Ishikawa (cell line): ENCODE results near the gene TSPYL1.

Experiments used
- CEBPB ChIP-seq: IDR thresholded peaks from 2 replicates; pipeline ENCODE4 v1.6.1; 2012
- CREB1 ChIP-seq: IDR thresholded peaks from 2 replicates; pipeline ENCODE4 v1.6.1; 2012; ENCODE audit warnings: low read depth
- EGR1 ChIP-seq: IDR thresholded peaks from 2 replicates; pipeline ENCODE4 v1.6.1; 2012
- EP300 ChIP-seq: IDR thresholded peaks from 2 replicates; pipeline ENCODE4 v1.6.1; 2012; ENCODE audit warnings: borderline replicate concordance
- FOXM1 ChIP-seq: IDR thresholded peaks from 2 replicates; pipeline ENCODE4 v1.6.1; 2012; ENCODE audit warnings: low read depth, borderline replicate concordance
- MAX ChIP-seq: IDR thresholded peaks from 2 replicates; pipeline ENCODE4 v1.6.1; 2012
- NFIC ChIP-seq: IDR thresholded peaks from 2 replicates; pipeline ENCODE4 v1.6.1; 2012
- RAD21 ChIP-seq: IDR thresholded peaks from 2 replicates; pipeline ENCODE4 v1.6.1; 2012; ENCODE audit warnings: low read depth
- REST ChIP-seq: IDR thresholded peaks from 2 replicates; pipeline ENCODE4 v1.6.1; 2012; ENCODE audit warnings: low read depth, mild to moderate bottlenecking
- TAF1 ChIP-seq: IDR thresholded peaks from 2 replicates; pipeline ENCODE4 v1.6.1; 2012; ENCODE audit warnings: low read depth, mild to moderate bottlenecking
- TCF12 ChIP-seq: IDR thresholded peaks from 2 replicates; pipeline ENCODE4 v1.6.1; 2012; ENCODE audit warnings: low read depth
- TEAD4 ChIP-seq: IDR thresholded peaks from 2 replicates; pipeline ENCODE4 v1.6.1; 2012
- USF1 ChIP-seq: IDR thresholded peaks from 2 replicates; pipeline ENCODE4 v1.6.1; 2012
- YY1 ChIP-seq: IDR thresholded peaks from 2 replicates; pipeline ENCODE4 v1.6.1; 2012; ENCODE audit warnings: low read depth
- ZBTB7A ChIP-seq: IDR thresholded peaks from 2 replicates; pipeline ENCODE4 v1.6.1; 2012; ENCODE audit warnings: low read depth

TSPYL1 gene

GRCh38 chr6:116292553-116292952 is 12.8 kb upstream of the TSPYL1 start:
- TF ChIP-seq TEAD4 = no peak
- no peak for TF ChIP-seq NFIC
- TF ChIP-seq YY1 = no peak
- TF ChIP-seq EP300 = no peak
- no peak for TF ChIP-seq CEBPB
- no peak for TF ChIP-seq ZBTB7A
- TF ChIP-seq CREB1 = no peak
- no peak for TF ChIP-seq TAF1

GRCh38 chr6:116291701-116292396 is 12.1 kb upstream of the TSPYL1 start:
- TF ChIP-seq RAD21 = no peak
- no peak for TF ChIP-seq ZBTB7A
- no peak for TF ChIP-seq CEBPB
- TF ChIP-seq NFIC = no peak
- no peak for TF ChIP-seq TAF1
- TF ChIP-seq YY1 = no peak
- TF ChIP-seq REST = no peak
- no peak for TF ChIP-seq TEAD4
- TF ChIP-seq USF1 = no peak
- TF ChIP-seq EGR1 = no peak
- no peak for TF ChIP-seq TCF12
- TF ChIP-seq FOXM1 = no peak
- TF ChIP-seq MAX = no peak
- TF ChIP-seq CREB1 = no peak
- no peak for TF ChIP-seq EP300

GRCh38 chr6:116290799-116291198 is 11.1 kb upstream of the TSPYL1 start:
- no peak for TF ChIP-seq CREB1
- no peak for TF ChIP-seq EGR1
- TF ChIP-seq USF1 = no peak
- no peak for TF ChIP-seq RAD21
- TF ChIP-seq NFIC = no peak

GRCh38 chr6:116289876-116290275 is 10.1 kb upstream of the TSPYL1 start:
- TF ChIP-seq EP300 (no peak), CREB1 (no peak), ZBTB7A (no peak), MAX (no peak), RAD21 (no peak), NFIC (no peak), YY1 (no peak), USF1 (no peak)

GRCh38 chr6:116287689-116288282 is 8.1 kb upstream of the TSPYL1 start:
- peak; percentile 75 for TF ChIP-seq RAD21
- no peak for TF ChIP-seq EP300

GRCh38 chr6:116286773-116287358 is 7.1 kb upstream of the TSPYL1 start:
- TF ChIP-seq TEAD4 (no peak), FOXM1 (no peak), REST (no peak), YY1 (no peak), RAD21 (no peak), EGR1 (no peak), CREB1 (no peak), TCF12 (no peak), TAF1 (no peak), NFIC (no peak), EP300 (no peak), ZBTB7A (no peak), CEBPB (no peak), USF1 (no peak), MAX (no peak)
